HCEC 1CT (cell line): ENCODE data around the gene THSD4.
"Not testable (repeated sequence)": the region's sequence is repeated elsewhere in the genome, so short reads cannot be mapped to it uniquely, and the experiment has no call there.

Experiments used
- DNase-seq: peaks from one replicate; pipeline ENCODE4 v3.0.0-alpha.2; 2017

Gene THSD4

GRCh38 chr15:71151081-71151480, 35.8 kb downstream of the THSD4 start:
- peak; percentile 67 for DNase-seq

- no peak for DNase-seq
Measured at GRCh38 chr15:71152542-71152941, 37.3 kb downstream of the THSD4 start.

- no peak for DNase-seq
Measured at GRCh38 chr15:71153823-71154524, 38.7 kb downstream of the THSD4 start.

DNA sequence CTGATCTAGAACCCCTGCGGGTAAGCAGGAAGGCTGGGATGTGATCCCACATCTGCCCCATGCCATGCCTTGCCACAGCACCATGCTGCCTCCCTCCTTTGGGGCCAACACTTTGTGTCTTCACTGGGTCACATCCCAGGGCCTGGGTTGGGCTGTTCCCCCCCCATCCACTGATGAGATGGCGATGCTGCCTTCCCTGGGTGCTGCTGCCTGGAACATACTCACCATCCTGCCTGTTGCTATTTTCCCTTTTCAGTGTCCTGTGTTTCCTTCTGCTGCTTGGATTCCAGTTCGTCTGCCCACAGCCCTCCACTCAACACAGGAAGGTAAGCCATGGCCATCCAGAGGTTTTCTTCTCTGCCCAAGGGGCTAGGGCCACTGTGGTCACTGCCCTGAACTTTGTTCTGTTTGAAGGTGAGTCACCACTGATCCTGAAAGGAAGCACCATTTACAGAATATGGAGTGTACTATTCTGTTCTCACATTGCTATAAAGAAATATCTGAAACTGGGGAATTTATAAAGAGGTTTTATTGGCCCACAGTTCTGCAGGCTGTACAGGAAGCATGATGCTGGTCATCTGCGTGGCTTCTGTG, 39.4 kb downstream of the THSD4 start:
- DNase-seq: no peak

GRCh38 chr15:71155534-71155933, 40.3 kb downstream of the THSD4 start:
- no peak for DNase-seq

GRCh38 chr15:71160976-71161375, 45.7 kb downstream of the THSD4 start:
- no peak for DNase-seq

DNA sequence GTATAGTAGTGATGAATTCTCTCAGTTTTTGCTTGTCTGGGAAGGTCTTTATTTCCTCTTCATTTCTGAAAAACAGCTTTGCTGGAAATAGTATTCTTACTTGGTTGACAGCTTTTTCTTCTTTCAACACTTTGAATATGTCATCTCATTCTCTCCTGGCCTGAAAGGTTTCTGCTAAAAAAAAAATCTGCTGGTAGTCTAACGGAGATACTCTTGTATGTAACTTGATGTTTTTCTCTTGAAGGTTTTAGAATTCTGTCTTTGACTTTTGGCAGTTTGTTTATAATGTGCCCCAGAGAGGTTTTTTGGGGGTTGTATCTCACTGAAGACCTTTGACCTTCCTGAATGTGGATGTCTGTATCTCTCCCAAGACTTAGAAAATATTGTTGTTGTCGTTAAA, 47.0 kb downstream of the THSD4 start:
- no peak for DNase-seq

GRCh38 chr15:71164606-71165005, 49.3 kb downstream of the THSD4 start:
- DNase-seq: not testable (repeated sequence)

- DNase-seq: no peak
Measured at GRCh38 chr15:71167445-71168165, 52.3 kb downstream of the THSD4 start.

GRCh38 chr15:71168166-71168834, 53.0 kb downstream of the THSD4 start:
- no peak for DNase-seq

- no peak for DNase-seq
Measured at GRCh38 chr15:71170163-71170562, 54.9 kb downstream of the THSD4 start.

DNA sequence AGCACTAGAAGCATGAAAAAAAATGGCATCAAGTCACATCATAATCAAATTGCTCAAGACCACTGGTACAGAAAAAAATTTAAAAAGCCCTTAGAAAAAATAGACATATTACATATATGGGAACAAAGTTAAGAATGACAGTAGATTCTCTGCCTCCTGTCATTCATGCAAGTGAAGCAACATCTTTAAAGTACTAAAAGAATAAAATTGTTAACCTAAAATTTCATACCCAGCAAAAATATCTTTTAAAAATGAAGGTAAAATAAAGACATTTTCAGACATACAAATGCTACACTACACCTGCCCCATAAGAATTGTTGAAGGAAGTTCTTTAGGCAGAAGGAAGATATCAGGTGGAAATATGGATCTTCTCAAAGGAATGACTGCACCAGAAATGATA, 55.9 kb downstream of the THSD4 start:
- DNase-seq: no peak

DNA sequence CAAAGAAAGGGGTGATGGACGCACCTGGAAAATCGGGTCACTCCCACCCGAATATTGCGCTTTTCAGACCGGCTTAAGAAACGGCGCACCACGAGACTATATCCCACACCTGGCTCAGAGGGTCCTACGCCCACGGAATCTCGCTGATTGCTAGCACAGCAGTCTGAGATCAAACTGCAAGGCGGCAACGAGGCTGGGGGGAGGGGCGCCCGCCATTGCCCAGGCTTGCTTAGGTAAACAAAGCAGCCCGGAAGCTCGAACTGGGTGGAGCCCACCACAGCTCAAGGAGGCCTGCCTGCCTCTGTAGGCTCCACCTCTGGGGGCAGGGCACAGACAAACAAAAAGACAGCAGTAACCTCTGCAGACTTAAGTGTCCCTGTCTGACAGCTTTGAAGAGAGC, 59.1 kb downstream of the THSD4 start:
- DNase-seq: not testable (repeated sequence)

DNA sequence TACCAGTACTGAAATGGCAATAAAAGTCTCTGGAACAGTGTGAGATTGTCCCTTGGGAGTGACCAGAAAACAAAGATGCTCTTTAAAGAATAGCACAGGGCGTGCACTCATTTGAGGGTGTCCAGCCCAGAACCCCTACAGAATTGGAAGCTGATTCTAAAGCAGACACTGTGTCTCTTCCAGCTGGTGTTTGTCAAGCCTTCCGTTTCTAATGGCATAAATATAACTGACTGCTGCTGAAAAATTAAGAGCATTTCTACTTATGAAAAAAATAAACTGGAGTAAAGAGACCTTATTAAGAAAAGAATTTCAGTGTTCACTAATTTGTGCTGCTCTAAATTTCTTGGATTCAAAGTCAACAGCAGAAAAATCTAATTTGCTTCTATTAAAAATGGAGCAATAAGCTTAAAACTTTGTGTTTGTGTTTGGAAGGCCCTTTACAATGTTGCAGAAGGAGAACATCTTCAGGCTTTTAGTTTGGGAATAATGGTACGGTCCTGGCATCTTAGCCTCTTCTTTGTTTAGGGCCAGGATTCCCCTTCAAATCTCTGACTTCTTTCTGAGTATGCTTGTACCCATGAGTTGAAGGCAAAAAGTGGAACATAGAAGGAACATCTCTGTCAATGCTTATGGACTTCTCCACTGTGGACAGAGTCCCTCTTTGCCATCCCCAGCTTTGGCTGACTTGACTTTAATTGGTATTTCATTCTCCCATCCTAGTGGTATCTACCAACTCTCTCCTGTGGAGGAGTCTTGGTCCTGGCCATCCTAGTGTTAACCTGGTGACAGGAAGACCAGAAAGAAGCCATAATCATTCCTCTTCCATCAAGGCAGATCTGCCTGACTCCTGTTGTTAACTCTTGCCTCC, 65.9 kb downstream of the THSD4 start:
- no peak for DNase-seq

GRCh38 chr15:71182522-71182921, 67.3 kb downstream of the THSD4 start:
- DNase-seq: no peak

DNA sequence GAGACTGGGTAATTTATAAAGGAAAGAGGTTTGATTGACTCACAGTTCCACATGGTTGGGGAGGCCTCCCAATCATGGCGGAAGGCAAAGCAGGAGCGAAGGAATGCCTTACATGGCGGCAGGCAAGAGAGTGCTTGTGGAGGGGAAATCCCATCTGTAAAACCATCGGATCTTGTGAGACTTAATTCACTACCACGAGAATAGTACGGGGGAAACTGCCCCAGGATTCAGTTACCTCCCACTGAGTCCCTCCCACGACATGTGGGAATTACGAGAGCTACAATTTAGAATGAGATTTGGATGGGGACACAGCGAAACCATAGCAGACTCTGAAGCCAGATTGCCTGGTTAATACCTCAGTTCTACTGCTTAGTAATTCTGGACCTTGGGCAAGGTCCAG, 67.8 kb downstream of the THSD4 start:
- no peak for DNase-seq

DNA sequence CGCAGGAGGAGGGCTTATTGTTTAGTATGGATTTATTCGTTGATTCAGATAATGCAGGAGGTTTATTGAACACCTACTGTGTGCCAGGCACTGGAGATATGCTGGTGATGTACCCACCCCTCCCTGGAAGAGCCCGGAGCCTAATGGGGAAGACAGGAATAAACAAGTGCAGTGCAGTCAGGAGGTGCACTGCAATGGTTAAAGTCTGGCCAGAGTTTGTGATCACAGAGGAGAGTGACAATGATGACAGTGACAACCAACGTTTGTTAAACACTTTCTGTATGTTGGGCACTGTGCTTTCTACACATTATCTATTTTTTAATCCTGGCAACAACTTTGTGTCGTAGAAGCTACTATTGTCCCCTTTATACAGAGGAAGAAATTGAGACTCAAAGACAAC, 70.4 kb downstream of the THSD4 start:
- no peak for DNase-seq

GRCh38 chr15:71186267-71186666, 71.0 kb downstream of the THSD4 start:
- no peak for DNase-seq

- no peak for DNase-seq
Measured at GRCh38 chr15:71187078-71187477, 71.8 kb downstream of the THSD4 start.

DNA sequence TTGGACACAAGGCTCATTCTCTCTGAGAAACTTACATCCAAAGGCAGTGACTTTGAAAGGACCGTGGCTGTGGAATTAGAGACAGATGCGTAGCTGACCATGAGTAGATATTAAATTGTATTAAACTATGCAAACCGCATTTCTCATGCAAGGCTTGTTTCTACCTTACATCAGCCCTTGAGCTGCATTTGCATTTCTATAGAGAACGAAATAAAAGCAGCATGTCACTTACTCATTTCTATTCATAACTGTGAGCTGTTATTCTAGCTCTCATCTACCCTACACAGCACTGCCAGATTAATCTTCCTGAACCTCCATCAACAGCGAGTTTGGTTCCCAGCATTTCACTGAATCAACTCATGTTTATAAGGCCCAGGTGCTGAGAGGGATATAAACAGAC, 72.3 kb downstream of the THSD4 start:
- no peak for DNase-seq

GRCh38 chr15:71189718-71190117, 74.4 kb downstream of the THSD4 start:
- DNase-seq: no peak

- DNase-seq: no peak
Measured at GRCh38 chr15:71191296-71191695, 76.0 kb downstream of the THSD4 start.

GRCh38 chr15:71192816-71193215, 77.5 kb downstream of the THSD4 start:
- DNase-seq: no peak
